A549 treated with AZD9567 at 1 μM for 4 hours (cell line): ENCODE data around the gene NDUFA7. TPM values are rescaled to one million over a fixed set of nuclear protein-coding genes. Genes with fewer than 3 reads are reported as not detected.

Experiments
- total RNA-seq: library from RNA; stranded (reverse); fragments of 200-300 nt; extraction: Qiagen RNA extraction; gene quantifications from 5 replicates; pipeline ENCODE4 v1.2.3, GENCODE V29; 2022; ENCODE audit not compliant: insufficient read depth

NDUFA7 gene
- total RNA-seq, result 24.8 to 95.6 TPM (median 93.0 TPM) in 5 replicates

DNA sequence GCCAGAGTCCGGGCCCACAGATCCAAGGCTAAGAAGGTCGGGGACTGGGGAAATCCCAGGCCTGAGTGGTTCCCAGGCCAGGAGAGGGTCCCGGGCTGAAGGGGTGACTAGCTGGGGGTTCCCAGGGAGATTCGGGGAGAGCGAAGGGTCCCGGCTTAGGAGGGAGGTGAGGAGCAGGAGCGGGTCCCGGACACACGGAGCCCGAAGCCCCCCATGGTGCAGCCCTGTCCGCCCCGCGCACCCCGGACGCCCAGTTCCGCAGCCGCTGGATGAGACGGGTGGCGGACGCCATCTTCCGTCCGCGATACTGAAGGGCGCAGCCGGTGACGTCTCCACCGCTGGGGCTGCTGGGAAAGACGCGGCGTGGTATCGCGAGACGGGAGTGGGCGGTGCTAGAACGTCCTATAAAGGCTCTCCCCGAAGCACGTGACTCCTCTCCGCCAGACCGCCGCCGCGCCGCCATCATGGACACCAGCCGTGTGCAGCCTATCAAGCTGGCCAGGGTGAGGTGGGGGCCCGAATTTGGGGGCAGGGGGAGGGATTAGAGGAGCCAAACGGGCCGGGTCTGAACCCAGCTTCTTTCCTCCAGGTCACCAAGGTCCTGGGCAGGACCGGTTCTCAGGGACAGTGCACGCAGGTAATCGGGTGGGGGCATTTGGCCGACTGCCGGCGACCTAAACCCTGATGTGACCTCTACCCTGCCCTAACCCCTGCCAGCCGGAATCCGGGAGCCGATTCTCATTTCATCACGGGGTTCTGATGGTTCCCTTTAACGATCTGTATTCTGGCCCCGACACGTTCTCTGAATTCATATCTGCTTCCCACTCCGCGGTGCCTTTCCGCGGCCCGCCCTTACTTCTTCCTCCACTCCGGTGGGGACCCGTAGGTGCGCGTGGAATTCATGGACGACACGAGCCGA is at the start of gene NDUFA7, which contains the start of gene RPS28:
TSS of gene NDUFA7 (minus strand) at position 309 of the 919 bp plus-strand sequence. CDS start at position 292, 17 bp downstream.
TSS of gene RPS28 (plus strand) at position 430 of the 919 bp plus-strand sequence. CDS start at position 465, 35 bp downstream.

DNA sequence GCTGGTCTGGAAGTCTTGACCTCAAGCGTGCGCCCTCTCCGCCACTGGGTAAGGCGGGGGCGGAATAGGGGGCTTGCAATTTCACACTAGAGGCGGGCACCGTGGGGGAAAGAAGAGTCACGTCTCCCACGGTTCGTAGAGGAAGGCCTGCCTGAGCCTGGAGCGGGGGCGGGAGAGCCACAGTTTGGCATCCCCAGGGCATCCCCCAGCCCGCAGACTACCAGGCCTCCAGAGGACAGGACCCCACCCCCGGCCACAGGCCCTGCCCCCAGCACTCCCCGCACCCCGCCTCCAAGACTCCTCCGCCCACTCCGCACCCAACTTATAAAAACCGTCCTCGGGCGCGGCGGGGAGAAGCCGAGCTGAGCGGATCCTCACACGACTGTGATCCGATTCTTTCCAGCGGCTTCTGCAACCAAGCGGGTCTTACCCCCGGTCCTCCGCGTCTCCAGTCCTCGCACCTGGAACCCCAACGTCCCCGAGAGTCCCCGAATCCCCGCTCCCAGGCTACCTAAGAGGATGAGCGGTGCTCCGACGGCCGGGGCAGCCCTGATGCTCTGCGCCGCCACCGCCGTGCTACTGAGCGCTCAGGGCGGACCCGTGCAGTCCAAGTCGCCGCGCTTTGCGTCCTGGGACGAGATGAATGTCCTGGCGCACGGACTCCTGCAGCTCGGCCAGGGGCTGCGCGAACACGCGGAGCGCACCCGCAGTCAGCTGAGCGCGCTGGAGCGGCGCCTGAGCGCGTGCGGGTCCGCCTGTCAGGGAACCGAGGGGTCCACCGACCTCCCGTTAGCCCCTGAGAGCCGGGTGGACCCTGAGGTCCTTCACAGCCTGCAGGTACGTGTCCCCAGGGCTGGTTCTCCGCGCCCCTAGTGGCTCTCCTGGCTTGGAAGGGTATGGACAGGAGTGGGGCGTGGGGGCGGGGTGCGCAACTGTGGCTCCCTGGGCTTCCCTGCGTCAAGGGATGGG is 42.9 kb upstream of the NDUFA7 start, which contains the start of gene ANGPTL4:
TSS of gene ANGPTL4 (plus strand) at position 353 of the 969 bp plus-strand sequence. CDS start at position 520, 167 bp downstream.

DNA sequence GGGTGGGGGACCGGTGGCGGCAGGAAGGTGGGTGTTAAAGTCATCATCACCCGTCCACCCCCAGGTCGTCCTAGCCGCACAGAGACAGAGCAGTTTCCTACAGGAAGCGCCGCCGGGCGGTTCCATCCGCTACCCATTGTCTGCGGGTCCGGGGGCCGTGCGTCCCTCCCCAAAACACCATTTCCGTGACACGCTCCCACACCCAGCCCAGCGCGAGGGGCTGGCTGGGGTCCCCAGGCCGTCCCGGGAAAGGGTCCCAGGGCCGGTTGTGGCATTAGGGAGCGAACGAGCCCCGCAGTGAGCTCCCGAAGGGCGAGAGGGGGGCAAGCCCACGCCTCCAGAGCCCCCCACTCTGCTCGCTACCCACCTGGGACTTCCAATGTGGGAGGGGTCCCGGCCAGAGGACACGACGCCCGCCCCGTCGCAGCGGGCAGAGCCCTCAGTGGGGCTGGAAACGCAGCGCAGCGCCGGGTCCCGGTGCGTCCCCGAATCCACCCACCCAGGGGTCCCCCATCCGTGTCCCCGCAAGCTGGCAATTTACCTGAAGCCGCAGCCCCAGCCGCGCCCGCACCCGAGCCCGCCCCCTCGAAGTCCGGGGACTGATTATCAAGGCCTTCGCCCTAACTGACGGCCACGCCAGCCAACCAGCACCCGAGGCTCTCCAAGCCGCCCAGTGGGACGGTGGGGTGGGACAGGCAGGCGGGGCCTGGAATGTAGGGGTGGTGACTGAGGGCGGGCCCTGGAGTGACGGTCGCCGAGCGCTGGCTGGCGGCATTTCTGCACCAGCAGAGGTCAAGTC is 21.7 kb upstream of the NDUFA7 start, which contains the start of gene KANK3:
TSS of gene KANK3 (minus strand) at position 579 of the 799 bp plus-strand sequence. CDS start 5,434 bp downstream, outside the sequence.

DNA sequence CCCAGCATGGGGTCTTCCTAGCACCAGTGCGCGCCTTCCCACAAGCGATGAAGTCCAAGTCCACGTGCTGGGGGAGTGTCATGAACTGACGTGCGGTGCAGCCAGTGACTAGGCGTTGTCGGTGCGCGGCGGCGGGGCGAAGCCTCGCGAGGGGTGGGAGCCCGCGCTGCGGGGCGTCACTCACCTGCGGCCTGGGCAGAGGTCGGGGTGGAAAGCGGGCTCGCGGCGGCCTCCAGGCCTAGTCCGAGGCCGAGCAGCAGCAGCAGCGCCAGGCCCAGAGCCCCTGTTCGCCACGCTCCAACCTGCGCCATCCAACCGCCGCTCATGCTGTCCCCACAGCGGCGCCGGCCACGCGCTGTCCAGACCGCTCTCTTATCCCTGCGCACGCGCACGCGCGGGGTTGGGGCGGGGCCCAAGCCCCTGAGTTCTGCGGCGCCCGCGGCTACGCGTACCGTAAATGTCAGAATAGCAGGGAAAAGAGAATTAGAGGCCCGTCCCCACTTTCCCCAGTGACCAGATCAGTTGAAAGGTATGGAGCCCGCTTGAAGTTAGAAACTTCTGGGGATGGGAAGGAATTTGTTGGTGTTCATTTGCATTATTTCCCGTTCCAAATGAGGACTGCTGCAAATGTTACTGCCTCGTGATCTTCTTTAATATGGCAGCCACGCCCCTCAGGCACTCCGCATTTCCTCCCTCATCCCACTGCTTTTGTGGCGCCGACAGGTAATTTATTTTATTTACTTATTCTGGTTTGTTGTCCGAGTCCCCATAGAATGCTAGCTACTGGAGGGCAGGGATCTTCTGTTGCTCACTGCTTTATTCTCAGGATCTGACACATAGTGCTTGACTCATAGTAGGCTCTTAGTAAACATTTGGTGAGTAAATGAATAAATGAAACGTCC is 13.0 kb downstream of the NDUFA7 start, which contains the start of gene CD320:
TSS of gene CD320 (minus strand) at position 394 of the 902 bp plus-strand sequence. CDS start at position 326, 68 bp downstream.

Other genes with a start within 250 kb of the NDUFA7 start
- 0.01 TPM in 1 of 5 replicates, not detected in the others for gene FBN3, start 171.8 kb downstream of the NDUFA7 start, total RNA-seq
- 3.2 to 8.0 TPM (median 3.4 TPM) in 5 replicates for gene CERS4, start 112.0 kb downstream of the NDUFA7 start, total RNA-seq
- 73.5 to 106 TPM (median 98.3 TPM) in 5 replicates for gene CD320, start 13.0 kb downstream of the NDUFA7 start, total RNA-seq
- 307 to 974 TPM (median 895 TPM) in 5 replicates for gene RPS28, start 121 bp upstream of the NDUFA7 start, total RNA-seq
- 5.6 to 6.6 TPM (median 5.9 TPM) in 5 replicates for gene KANK3, start 21.9 kb upstream of the NDUFA7 start, total RNA-seq
- 492 to 643 TPM (median 599 TPM) in 5 replicates for gene ANGPTL4, start 42.8 kb upstream of the NDUFA7 start, total RNA-seq
- gene RAB11B, start 69.0 kb upstream of the NDUFA7 start, total RNA-seq, result 88.3 to 99.9 TPM (median 96.1 TPM) in 5 replicates
- gene MARCHF2, start 91.9 kb upstream of the NDUFA7 start, total RNA-seq, result 11.7 to 22.2 TPM (median 20.8 TPM) in 5 replicates
- 215 to 262 TPM (median 231 TPM) in 5 replicates for gene HNRNPM, start 123.6 kb upstream of the NDUFA7 start, total RNA-seq
- 0.16 to 0.19 TPM (median 0.16 TPM) in 4 of 5 replicates, not detected in the other for gene PRAM1, start 181.3 kb upstream of the NDUFA7 start, total RNA-seq
- 15.6 to 18.2 TPM (median 16.8 TPM) in 5 replicates for gene ZNF414, start 192.8 kb upstream of the NDUFA7 start, total RNA-seq